ENCODE data around the gene SPHK1.

SPHK1 gene

DNA sequence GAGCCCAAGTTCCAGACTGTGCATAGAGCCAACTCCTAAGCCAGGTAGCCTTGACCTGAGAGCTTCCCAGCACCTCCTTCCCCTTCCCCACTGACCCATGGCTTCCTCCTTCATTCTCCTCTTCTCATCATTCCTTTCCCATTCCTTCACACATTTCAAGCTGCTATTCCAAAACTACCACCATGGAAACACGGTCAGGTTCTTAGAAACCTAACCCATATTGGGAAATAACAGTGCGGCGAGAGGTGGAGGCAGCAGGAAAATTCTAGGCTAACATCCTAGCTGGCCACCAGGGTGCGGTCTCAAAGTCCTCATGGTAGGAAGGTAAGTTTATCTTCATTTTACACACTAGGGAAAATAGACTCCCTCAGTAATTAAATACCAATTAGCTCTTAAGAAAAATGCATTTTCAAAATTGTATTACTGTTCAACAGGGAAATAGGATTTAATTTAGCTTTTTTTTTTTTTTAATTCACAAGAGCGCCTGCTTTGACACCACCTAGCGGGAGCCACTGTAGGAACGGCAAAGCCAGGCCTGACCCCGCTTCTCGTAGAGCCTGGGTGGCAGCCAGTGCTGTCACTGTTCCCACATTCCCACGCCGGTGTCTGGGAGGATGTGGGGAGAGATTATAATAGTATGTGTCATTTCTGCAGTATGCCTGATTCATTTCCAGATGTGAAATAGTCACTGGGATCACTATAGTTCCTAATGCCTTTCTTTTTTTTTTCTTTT is 14.0 kb upstream of the SPHK1 start:
- DNase-seq (ENCODE audit: low spot score in 2 of 2) (no peak), ATAC-seq (ENCODE audit: low read depth) (no peak)
- H3K27me3 Mint-ChIP-seq: peaks cover 9% of the 10 kb centered on the region
- no peak overlapping the region for H3K27ac Mint-ChIP-seq
- H3K4me1 Mint-ChIP-seq: no peaks in the 10 kb centered on the region
- H3K9me3 Mint-ChIP-seq: no peaks in the 10 kb centered on the region
- H3K36me3 Mint-ChIP-seq: no peaks in the 10 kb centered on the region
- no peak overlapping the region for H3K4me3 Mint-ChIP-seq

DNA sequence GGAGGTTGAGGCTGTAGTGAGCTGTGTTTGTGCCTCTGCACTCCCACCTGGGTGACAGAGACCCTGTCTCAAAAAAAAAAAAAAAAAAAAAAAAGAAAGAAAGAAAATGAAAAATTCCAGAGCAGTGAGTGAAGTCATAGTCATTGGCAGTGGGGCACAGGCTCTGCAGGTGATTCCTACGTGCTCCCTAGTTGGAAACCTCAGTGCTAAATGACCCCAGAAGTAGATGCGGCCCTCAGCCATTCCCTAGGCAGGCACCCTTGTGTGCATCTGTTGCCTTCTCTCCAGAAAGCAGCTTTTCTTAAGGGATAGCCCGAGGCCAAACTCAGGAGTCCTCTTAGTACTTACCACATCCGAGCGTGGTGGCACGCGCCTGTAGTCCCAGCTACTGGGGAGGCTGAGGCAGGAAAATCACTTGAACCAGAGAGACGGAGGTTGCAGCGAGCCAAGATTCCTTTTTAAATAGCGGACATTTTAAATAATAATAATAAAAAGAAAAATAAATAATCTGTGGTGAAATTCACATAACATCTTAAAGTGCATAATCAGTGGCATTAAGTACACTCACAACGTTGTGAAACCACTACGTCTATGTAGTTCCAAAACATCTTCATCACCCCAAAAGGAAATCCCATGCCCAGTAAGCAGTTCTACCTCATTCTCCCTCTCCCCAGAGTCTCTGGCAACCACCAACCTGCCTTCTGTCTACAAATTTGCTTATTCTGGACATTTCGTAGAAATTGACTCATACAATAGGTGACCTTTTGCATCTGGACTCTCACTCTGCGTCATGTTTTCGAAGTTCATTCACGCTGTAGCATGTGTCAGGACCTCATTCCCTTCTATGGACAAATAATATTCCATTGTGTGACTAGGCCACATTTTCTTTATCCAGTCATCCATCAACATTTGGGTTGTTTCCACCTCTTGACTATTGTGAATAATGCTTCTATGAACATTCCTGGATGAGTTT is 12.5 kb upstream of the SPHK1 start:
- peaks cover 9% of the 10 kb centered on the region for H3K27me3 Mint-ChIP-seq
- no peak overlapping the region for H3K27ac Mint-ChIP-seq
- no peak overlapping the region for H3K4me3 Mint-ChIP-seq
- no peaks in the 10 kb centered on the region for H3K9me3 Mint-ChIP-seq
- H3K36me3 Mint-ChIP-seq: no peaks in the 10 kb centered on the region
- no peaks in the 10 kb centered on the region for H3K4me1 Mint-ChIP-seq
- no peak for DNase-seq (ENCODE audit: low spot score in 2 of 2)
- ATAC-seq (ENCODE audit: low read depth): no peak

DNA sequence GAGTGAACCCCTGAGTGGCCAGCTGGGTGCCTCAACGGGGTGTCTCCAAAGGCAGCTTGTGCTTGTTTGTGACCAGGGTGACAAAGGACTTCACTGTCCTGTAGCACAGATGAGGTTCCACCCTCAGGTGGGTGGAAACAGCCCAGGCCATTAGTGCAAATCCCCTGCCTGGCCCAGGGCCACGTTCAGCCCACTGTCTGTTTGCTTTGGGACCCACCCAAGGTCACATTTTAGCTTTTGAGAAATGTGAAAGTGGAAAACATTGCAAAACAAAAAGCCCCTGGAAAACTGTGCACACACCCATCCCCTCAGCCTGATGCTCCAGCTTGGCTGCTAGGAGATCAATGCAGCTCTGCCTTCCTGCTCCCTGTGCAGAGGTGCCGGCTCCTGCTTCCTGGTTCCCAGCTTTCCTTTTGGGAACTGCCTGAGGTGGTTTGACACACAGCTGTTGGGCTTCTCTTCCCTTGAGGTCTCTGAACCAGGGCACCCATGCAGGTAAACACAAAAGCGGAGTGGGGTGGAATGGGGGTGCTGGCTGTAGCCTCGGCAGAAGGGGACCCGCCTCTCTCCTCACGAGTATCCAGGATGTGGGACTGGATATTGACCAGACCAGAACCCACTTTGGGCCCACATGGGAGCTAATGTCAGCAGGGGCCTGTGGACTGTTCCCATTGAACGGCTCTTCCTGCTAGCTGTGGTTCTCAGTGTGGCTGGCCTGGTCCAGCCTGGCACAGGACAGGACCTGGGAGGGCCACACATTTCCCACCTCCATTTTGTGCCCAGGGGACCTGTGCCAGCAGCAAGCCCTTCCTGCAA is 7.9 kb upstream of the SPHK1 start:
- no peak for ATAC-seq (ENCODE audit: low read depth)
- H3K27me3 Mint-ChIP-seq: peaks cover 11% of the 10 kb centered on the region

DNA sequence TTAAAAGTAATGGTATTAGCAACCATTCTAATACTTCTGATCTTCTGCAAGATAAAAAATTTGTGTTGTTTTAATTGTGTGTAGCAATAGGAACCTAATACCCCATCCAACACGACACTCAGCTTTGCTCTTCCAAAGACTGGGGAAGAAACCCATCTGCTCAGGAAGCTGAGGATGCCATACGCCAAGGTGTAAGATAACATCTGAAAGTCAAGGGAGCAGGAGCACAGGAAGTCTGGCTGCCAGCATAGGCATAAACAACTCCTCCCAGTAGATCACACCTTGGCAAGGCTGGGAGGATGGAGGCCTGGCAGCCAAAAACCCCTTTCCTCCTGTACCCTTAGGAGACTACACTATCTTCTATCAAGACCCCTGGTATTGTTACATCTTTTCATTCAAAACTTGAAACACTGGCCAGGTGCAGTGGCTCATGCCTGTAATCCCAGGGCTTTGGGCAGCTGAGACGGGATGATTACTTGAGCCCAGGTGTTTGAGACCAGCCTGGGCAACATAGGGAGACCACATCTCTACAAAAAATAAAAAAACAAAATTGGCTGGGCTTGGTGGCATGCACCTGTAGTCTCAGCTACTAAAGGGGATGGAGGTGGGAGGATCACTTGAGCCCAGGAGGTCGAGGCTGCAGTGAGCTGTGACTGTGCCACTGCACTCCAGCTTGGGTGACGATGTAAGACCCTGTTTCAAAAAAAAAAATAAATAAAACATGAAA is 5.7 kb upstream of the SPHK1 start:
- ATAC-seq (ENCODE audit: low read depth) (no peak), DNase-seq (ENCODE audit: low spot score in 2 of 2) (no peak)
- H3K4me1 Mint-ChIP-seq: peaks cover 5% of the 10 kb centered on the region
- no peak overlapping the region for H3K27ac Mint-ChIP-seq
- peaks cover 1% of the 10 kb centered on the region for H3K9me3 Mint-ChIP-seq
- peaks cover 8% of the 10 kb centered on the region for H3K27me3 Mint-ChIP-seq
- no peaks in the 10 kb centered on the region for H3K36me3 Mint-ChIP-seq
- H3K4me3 Mint-ChIP-seq: no peak overlapping the region

More for the DNA sequence above, 7.9 kb upstream of the SPHK1 start:
- Mint-ChIP-seq H3K4me3 (no peak overlapping the region), H3K9me3 (peaks cover 1% of the 10 kb centered on the region), H3K4me1 (no peaks in the 10 kb centered on the region), H3K36me3 (no peaks in the 10 kb centered on the region), H3K27ac (no peak overlapping the region)
- DNase-seq (ENCODE audit: low spot score in 2 of 2): no peak

DNA sequence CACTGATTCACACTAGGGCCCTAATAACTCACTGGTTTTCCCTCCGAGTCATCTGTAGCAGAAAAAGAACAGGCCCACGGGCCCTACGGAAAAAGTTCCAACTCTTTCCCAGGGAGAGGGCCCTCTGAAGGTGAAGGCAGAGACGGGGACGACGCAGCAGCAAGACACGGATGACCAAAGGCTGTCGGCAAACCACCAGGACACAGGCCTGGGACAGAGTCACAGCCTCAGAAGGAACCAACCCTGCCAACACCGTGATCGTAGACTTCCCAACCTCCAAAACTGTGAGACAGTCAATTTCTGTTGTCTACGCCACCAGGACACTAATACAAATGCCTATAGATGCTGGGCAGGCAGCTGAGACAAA is 5.2 kb upstream of the SPHK1 start:
- Mint-ChIP-seq H3K27ac (no peak overlapping the region), H3K27me3 (peaks cover 8% of the 10 kb centered on the region), H3K4me1 (peaks cover 7% of the 10 kb centered on the region), H3K4me3 (no peak overlapping the region), H3K9me3 (peaks cover 1% of the 10 kb centered on the region), H3K36me3 (no peaks in the 10 kb centered on the region)
- ATAC-seq (ENCODE audit: low read depth): no peak
- DNase-seq (ENCODE audit: low spot score in 2 of 2): no peak

DNA sequence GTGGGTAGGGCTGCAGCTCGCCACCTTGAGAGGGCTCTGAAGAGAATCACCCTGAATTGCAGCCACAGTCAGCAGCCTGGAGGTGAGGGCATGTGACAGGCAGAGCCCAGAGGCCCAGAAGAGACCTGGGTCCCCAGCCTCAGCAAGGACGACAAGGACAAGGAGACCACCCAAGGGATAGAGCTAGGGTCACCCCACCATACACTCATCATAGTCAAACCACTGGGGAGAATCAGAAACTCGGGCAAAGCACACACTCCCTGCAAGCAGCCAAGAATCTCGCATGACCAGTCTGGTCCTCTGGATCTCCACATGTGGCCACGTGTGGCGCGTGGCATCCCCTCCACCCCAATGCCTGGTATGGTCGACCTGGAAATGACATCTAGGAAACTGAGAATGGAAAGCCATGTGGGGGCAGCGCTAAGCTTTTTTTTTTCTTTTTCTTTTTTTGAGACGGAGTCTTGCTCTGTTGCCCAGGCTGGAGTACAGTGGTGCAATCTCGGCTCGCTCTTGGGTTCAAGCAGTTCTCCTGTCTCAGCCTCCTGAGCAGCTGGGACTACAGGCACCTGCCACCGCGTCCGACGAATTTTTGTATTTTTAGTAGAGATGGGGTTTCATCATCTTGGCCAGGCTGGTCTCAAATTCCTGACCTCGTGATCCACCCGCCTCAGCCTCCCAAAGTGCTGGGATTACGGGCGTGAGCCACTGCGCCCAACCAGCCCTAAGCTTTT is 4.6 kb upstream of the SPHK1 start:
- no peak overlapping the region for H3K4me3 Mint-ChIP-seq
- H3K36me3 Mint-ChIP-seq: no peaks in the 10 kb centered on the region
- peaks cover 7% of the 10 kb centered on the region for H3K4me1 Mint-ChIP-seq
- ATAC-seq (ENCODE audit: low read depth) (no peak), DNase-seq (ENCODE audit: low spot score in 2 of 2) (no peak)
- peaks cover 1% of the 10 kb centered on the region for H3K9me3 Mint-ChIP-seq
- no peak overlapping the region for H3K27ac Mint-ChIP-seq
- peaks cover 8% of the 10 kb centered on the region for H3K27me3 Mint-ChIP-seq

DNA sequence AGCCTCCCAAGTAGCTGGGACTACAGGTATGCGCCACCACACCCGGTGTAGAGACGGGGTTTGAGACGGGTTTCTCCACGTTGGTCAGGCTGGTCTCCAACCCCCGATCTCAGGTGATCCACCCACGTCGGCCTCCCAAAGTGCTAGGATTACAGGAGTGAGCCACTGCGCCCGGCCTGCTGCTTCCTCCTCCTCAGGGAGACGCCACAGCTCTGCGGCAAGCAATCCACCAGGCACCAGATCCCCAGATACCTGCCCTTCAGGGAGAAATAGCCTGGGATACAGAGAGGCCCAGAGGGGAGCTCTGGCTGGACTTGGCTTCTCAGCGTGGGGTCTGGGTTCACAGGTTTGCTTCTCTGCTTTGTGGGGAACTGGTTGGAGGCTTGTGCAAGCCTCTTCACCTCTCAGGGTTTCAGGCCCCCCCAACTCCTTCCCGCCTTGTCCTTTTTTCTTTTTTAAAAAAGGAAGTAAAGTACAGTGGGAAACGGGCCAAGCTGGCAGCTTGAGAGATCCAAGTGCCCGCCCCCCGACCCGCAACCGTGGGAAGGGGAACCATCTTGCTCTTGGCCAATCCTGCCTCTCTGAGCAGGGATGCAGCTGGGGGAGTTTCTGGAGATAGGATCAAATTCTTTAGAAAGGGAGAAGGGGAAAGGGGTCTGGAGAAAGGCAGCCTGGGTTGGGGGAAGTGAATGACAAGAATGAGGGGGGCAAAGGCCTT is 2.6 kb upstream of the SPHK1 start:
- Mint-ChIP-seq H3K4me1 (peaks cover 12% of the 10 kb centered on the region), H3K4me3 (peak overlapping the region; percentile 34), H3K36me3 (no peaks in the 10 kb centered on the region), H3K27me3 (peaks cover 5% of the 10 kb centered on the region), H3K9me3 (peaks cover 1% of the 10 kb centered on the region), H3K27ac (no peak overlapping the region)
- DNase-seq (ENCODE audit: low spot score in 2 of 2) (no peak), ATAC-seq (ENCODE audit: low read depth) (no peak)

GRCh38 chr17:76382351-76382802 is 2.0 kb upstream of the SPHK1 start:
- no peak for DNase-seq (ENCODE audit: low spot score in 2 of 2)
- Mint-ChIP-seq H3K4me1 (peaks cover 12% of the 10 kb centered on the region), H3K4me3 (peak overlapping the region; percentile 73), H3K9me3 (peaks cover 1% of the 10 kb centered on the region), H3K27me3 (peaks cover 5% of the 10 kb centered on the region), H3K36me3 (no peaks in the 10 kb centered on the region), H3K27ac (no peak overlapping the region)
- no peak for ATAC-seq (ENCODE audit: low read depth)

DNA sequence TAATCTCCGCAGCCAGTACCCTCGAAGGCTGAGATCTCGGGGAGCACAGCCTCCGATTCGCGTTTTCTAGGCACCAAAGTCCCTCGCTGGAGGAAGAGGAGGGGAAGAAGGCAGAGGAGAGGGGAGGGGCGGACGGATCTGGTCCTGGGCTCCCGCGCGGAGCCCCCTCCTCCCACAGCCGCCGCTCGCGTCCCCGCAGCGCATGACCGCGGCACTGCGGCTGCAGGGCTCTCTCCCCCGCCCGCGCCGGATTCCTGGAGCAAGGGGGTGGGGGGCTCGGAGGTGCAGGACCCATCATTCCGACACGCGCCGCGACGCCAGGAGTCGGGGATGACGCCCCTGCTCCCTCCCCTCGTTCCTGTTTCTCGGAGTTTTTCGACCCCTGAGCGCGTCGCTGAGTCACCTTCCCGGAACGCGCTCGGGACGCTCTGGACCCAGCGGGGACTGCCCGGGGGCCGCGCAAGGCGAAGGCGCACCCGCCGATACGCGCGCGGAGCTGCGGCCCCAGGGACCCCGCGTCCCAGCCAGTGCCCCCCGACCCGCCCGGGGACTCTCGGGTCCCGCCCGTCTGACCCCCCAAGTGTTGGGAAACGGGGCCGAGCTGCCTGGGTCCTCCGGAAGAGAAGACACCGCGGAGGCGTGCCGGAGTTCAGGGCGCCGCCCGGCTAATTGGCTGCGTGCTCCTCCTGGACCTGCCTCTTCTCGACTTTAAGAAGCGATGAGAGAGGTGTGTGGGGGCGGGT is 1.4 kb upstream of the SPHK1 start:
- ATAC-seq (ENCODE audit: low read depth) (peak; percentile 29), DNase-seq (ENCODE audit: low spot score in 2 of 2) (peak in 1 of 2 donors; percentile 44)
- Mint-ChIP-seq H3K36me3 (no peaks in the 10 kb centered on the region), H3K4me3 (peak overlapping the region; percentile 94), H3K4me1 (peaks cover 12% of the 10 kb centered on the region), H3K27ac (no peak overlapping the region), H3K9me3 (no peaks in the 10 kb centered on the region), H3K27me3 (peaks cover 3% of the 10 kb centered on the region)

DNA sequence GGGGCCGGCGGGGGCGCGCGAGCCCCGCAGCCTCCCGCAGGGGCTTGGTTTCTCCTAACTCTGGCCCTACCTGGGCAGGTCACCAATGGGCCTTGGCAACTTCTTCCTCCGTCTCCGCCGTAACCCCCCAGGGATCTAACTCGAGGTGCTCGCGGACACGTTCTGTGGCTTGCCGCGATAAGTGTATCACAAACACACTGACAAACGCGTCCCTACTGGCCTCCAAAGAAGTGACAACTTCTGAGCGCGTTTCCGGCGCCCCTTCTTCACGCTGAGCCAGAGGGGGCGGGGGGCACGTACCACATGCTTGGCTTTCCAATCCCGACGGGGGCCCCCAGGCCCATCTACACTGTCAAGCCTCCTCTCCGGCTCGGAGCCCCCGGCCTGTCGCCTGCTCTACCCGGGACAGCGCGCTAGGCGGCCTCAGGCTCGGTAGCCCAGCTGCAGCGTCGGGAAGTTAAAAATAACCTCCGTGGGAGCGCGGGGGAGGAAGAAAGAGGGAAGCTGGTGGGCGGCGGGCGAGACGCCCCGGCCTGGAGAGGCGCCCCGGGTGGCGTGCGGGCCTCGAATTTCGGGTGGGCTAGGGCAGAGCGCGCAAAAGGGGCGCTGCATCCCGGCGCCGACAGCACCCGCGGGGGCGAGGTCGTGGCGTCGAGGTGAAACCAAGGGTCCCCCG is 725 bp upstream of the SPHK1 start:
- ATAC-seq (ENCODE audit: low read depth) (peak; percentile 31), DNase-seq (ENCODE audit: low spot score in 2 of 2) (peak; percentile 27 to 56)
- Mint-ChIP-seq H3K27ac (no peak overlapping the region), H3K36me3 (no peaks in the 10 kb centered on the region), H3K4me1 (peaks cover 12% of the 10 kb centered on the region), H3K4me3 (peak overlapping the region; percentile 94), H3K27me3 (peaks cover 1% of the 10 kb centered on the region), H3K9me3 (no peaks in the 10 kb centered on the region)

DNA sequence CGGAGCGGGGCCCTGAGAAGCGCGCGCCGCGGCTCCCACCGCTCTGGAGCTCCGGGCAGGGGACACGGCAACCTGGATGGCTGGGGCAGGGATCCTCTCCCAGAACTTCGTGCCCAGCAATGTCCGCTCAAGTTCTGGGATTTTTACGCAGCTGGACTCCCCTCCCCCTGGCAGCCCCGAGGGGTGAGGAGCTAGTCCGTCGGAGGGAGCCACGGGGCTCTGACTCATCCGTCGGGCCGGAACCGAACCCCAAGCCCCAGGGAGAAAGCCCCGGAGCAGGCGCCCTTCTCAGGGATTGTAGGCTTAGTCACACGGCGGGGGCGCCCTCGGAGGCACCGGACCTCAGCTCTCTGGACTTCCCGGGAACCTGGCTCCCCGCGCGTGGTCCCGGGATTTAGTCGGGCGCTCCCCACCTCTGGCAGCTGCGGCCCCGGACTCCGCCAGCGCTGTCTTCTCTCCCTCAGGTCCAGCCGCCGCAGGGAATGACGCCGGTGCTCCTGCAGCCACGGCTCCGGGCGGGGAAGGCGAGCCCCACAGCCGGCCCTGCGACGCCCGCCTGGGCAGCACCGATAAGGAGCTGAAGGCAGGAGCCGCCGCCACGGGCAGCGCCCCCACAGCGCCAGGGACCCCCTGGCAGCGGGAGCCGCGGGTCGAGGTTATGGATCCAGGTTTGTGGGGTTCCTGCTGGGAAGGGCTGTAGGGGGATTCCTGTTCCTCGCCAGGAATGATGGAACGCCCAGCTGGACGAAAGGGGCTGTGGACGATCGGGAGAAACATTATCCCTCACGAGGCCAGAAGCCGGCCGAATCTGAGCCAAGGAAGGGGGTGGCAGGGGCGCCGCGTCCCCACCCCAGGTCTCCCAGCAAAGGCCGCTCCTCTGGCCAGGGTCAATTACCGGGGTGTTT is 830 bp downstream of the SPHK1 start:
- Mint-ChIP-seq H3K36me3 (peaks cover 1% of the 10 kb centered on the region), H3K9me3 (no peaks in the 10 kb centered on the region), H3K4me3 (peak overlapping the region; percentile 61), H3K27me3 (peaks cover 1% of the 10 kb centered on the region), H3K27ac (no peak overlapping the region), H3K4me1 (peaks cover 12% of the 10 kb centered on the region)
- no peak for ATAC-seq (ENCODE audit: low read depth)
- peak in 1 of 2 donors; percentile 45 for DNase-seq (ENCODE audit: low spot score in 2 of 2)

Measured in memory B cell (primary cell).